Anterior cingulate cortex (tissue), 58 donors: Measurements from ENCODE around the gene PPME1.
"Not testable (repeated sequence)": the region's sequence is repeated elsewhere in the genome, so short reads cannot be mapped to it uniquely, and the experiment has no call there.

ENCODE experiments used
- DNase-seq, 58 donors: peaks; one replicate each; lab custom pipeline; 2025; lab: John Stamatoyannopoulos, UW

Gene PPME1

GRCh38 chr11:74170694-74171629 is at the start of gene PPME1, which contains the start of gene C2CD3:
Gene PPME1 (plus strand): TSS chr11:74171289. CDS start chr11:74171422, 133 bp downstream.
Gene C2CD3 (minus strand): TSS chr11:74171002. CDS start chr11:74170792, 210 bp downstream.
- DNase-seq = peak; percentile 91 to 100 (median 99)

GRCh38 chr11:74121804-74122203 is 49.3 kb upstream of the PPME1 start:
- DNase-seq = no peak

DNA sequence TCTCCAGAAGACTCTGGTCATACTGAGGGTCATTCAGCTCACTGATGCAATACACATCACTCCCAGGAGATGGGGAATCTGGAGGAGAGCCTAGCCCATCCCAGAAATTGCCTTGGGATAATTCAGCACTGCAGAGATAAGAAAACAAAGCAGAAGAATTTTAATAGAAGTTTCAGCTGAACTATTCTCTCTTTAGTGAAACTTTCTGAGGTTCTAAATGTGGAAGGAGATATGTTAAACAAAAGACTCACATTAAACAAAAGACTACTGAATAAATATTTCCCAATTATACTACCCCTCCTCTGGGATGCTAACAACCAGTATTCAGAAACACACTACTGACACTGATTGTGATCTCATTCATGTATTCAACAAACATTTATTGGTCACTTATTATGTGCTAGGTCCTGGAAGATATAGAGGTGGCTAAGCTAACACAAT is 48.1 kb upstream of the PPME1 start:
- DNase-seq = no peak

GRCh38 chr11:74129121-74129520 is 42.0 kb upstream of the PPME1 start:
- not testable (repeated sequence) for DNase-seq

DNA sequence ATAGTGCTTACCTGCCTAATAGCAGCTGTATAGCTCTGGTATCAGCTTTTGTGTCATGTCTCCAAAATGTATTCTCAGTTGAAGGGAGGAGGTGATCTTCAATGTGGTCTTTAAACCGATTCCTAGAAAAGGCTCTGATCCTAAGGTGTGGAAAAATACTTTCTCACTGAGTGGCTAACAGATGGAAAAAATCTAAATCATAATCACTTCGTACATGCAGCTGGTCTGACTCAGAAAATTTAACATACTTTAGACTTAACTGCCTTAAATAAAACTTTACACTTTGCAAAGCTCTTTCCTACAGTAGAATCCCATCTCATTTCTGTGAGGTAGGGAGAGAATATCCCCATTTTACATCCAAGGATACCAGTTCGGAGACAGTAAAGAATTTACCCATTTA is 38.3 kb upstream of the PPME1 start:
- no peak for DNase-seq

DNA sequence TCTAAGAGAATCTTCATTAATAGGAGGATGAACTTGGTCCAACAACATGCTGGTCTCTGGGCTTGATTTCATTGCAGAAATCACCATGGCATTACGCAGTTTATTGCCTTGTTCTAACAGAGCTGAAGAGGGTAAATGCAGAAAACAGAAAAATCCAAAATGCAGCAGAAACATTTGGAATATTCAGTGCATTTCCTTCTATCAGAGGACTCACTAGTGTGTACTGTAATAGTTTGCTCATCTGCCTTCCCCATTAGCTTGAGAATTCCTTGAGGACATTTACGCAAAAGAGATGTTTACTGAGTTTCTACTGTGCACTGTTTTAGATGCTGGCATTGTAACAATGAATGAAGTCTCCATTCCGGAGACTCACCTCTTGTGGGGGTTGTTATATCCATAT is 37.7 kb upstream of the PPME1 start:
- no peak for DNase-seq

- DNase-seq = no peak
These were observed 36.4 kb upstream of the PPME1 start for GRCh38 chr11:74134661-74135060.

DNA sequence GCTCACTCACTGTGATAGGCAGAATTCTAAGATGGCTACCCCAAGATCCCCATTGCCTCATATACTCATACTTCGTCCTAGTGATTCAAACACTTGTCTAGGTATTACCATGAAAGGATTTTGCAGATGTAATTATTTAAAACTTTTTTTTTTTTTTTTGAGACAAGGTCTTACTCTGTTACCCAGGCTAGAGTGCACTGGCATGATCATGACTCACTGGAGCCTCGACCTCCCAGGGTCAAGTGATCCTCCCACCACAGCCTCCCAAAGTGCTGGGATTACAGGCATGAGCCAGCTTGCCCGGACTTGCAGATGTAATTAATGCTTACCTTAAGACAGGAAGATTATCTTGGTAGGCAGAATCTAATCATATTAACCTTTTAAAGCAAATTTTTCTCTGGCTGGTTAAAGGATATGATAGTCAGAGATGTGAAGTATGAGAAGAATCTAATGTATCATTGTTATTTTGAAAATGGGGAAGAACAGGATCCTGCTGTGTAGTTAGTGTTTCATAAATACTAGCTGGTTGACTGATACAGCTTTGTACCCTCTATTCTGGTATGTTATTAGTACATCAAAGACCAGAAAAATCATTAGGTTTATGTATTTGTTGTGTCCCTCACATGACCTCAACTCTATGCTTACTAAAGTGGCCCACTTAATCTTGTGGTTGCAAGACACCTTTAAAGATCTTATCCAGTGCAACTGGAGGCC is 35.8 kb upstream of the PPME1 start:
- DNase-seq = no peak

DNA sequence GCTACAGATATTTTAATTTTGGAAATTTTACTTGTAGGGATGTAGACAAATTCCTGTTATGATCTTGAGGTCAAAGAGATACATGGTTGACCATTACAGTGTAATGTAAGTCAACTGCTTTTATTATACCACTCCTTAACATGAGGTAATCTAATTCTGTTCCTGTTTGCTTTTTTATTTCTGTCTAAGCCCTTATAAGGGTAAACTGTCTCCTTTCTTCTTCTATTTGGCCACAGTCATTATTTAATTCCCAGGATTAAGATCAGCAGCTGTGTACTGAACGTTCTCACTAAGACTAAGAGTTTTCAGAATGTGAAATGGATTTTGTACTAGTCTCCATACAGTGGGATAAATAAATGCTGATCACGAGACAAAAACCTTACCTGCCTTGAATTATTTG is 33.1 kb upstream of the PPME1 start:
- no peak for DNase-seq

GRCh38 chr11:74138572-74138971 is 32.5 kb upstream of the PPME1 start:
- DNase-seq = peak in 4 of 58 donors; percentile 3 to 45 (median 22)

- DNase-seq = no peak
These were observed 31.8 kb upstream of the PPME1 start for GRCh38 chr11:74139151-74139918.

- not testable (repeated sequence) for DNase-seq
These were observed 31.1 kb upstream of the PPME1 start for GRCh38 chr11:74139919-74140431.

- no peak for DNase-seq
These were observed 29.8 kb upstream of the PPME1 start for GRCh38 chr11:74141241-74141695.

DNA sequence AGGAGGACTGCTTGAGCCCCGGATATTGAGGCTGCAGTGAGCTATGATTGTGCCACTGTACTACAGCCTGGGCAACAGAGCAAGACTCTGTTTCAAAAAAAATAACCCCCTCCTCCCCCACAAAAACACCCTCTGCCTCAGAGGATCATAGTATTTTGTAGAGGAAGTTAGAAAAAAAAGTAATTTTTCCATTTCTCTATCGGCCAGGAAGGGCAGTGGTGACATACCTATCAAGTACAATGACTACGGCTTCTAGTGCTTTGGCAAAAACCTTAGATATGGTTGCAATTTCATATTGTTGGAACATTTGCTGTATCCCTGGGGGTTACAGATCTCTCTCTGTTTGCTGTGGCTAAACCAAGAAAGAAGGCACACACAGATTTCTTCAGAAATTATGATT is 29.2 kb upstream of the PPME1 start:
- no peak for DNase-seq

DNA sequence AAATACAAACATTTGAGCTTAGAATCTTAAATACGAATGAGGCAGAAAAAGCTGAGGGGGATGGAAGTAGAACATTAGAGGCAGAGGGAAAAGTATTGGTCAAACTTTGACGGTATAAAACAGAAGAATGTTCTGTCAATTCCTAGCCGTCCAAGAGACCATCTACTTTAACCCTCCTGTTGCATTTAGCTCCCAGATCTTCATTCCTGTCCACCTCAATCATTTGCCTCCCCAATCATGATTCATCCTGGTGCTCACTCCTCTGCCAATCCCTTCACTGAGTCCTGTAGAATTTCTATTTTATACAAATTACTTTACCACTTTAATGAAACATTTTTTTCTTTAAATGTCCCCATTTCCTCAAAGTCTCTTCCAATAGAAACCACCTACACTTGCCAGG is 28.5 kb upstream of the PPME1 start:
- DNase-seq = no peak

GRCh38 chr11:74144592-74144991 is 26.5 kb upstream of the PPME1 start:
- DNase-seq = no peak

DNA sequence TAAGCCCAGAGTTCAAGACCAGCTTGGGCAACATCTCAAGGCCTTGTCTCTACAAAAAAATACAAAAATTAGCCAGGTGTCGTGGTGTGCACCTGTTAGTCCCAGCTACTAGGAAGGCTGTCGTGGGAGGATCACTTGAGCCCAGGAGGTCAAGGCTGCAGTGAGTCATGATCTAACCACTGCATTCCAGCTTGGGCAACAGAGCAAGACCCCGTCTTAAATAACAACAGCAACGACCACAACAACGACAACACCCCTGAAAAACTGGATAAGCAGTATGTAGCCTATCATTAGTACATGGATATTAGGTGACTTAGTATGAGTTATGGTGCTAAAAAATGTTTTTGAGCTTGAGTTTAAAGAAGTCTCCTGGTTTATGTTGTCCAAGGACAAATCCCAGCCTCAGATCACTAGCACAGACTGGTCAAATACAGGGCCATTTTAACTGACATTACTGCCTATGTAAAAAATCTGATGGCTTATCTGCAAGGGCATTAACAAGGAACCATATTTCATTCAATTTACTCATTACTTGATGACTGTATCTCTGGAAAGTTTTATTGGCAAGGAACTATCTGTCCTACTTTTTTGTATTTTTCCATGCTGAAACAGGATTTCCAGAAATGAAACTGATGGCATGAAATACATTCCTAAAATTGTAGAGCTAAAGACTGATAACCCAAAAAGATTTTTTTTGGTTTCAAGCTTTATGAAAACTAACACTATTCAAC is 23.7 kb upstream of the PPME1 start:
- DNase-seq = no peak

GRCh38 chr11:74153224-74153623 is 17.9 kb upstream of the PPME1 start:
- DNase-seq = no peak

GRCh38 chr11:74154620-74155281 is 16.3 kb upstream of the PPME1 start:
- DNase-seq = no peak
